Transverse colon (tissue), 3 donors: ENCODE data around the gene SLC35A2.

Experiments
- POLR2A ChIP-seq: fragments of 450-650 bp; IDR thresholded peaks from one replicate; pipeline ENCODE4 v1.6.1; 2016; ENCODE audit warnings: antibody characterized with exemption, mild to moderate bottlenecking, moderate library complexity
- TF ChIP-seq, protein P1 (sequence below), 5 experiments: fragments of 200-600 bp in 3 of 5; fragments of 450-650 bp in 2 of 5; sonication (generic) in 3 of 5; IDR thresholded peaks; 1 replicate in 2 of 5; 2 replicates in 3 of 5; pipeline ENCODE4 v1.5.1; 2016 to 2017; ENCODE audit warnings: antibody characterized with exemption in 5 of 5, inconsistent platforms in 3 of 5, mild to moderate bottlenecking in 2 of 5, moderate library complexity in 1 of 5

GRCh38 chrX:48937054-48937907 is 25.8 kb upstream of the SLC35A2 start:
- TF ChIP-seq, protein P1, sequence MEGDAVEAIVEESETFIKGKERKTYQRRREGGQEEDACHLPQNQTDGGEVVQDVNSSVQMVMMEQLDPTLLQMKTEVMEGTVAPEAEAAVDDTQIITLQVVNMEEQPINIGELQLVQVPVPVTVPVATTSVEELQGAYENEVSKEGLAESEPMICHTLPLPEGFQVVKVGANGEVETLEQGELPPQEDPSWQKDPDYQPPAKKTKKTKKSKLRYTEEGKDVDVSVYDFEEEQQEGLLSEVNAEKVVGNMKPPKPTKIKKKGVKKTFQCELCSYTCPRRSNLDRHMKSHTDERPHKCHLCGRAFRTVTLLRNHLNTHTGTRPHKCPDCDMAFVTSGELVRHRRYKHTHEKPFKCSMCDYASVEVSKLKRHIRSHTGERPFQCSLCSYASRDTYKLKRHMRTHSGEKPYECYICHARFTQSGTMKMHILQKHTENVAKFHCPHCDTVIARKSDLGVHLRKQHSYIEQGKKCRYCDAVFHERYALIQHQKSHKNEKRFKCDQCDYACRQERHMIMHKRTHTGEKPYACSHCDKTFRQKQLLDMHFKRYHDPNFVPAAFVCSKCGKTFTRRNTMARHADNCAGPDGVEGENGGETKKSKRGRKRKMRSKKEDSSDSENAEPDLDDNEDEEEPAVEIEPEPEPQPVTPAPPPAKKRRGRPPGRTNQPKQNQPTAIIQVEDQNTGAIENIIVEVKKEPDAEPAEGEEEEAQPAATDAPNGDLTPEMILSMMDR (IDR thresholded peaks at IDR 0.05), result no peak
- no peak for TF ChIP-seq POLR2A
